ENCODE data around the gene UNKL.

UNKL gene

GRCh38 chr16:1362807-1363206, 51.7 kb downstream of the UNKL start:
- TF ChIP-seq CTCF (IDR thresholded peaks at IDR 0.05; ENCODE audit: low read length) (no peak), EZH2 (IDR thresholded peaks at IDR 0.05; ENCODE audit: borderline replicate concordance, low read length) (no peak)
- Histone ChIP-seq H3F3A (ENCODE audit: insufficient read depth, low read length) (0 out of 2 replicates have a peak, but pooled peaks cover 3% of the 10 kb centered on the region), H3K36me3 (ENCODE audit: insufficient read depth, low read length) (peaks cover 78% of the 10 kb centered on the region)

GRCh38 chr16:1361685-1362360, 52.7 kb downstream of the UNKL start:
- H3K27me3 ChIP-seq (ENCODE audit: insufficient read depth, low read length): no peaks in the 10 kb centered on the region
- no peaks in the 10 kb centered on the region for H4K20me1 ChIP-seq (ENCODE audit: insufficient read depth, low read length)
- no peaks in the 10 kb centered on the region for H3K9me2 ChIP-seq (ENCODE audit: low read depth, low read length)
- no peak overlapping the region for H3K9ac ChIP-seq (ENCODE audit: low read length)
- no peaks in the 10 kb centered on the region for H3K9me3 ChIP-seq (ENCODE audit: low read length)
- no peak overlapping the region for H2AFZ ChIP-seq (ENCODE audit: low read length)
- H3K4me2 ChIP-seq (ENCODE audit: low read length): no peak overlapping the region
- peaks cover 74% of the 10 kb centered on the region for H3K36me3 ChIP-seq (ENCODE audit: insufficient read depth, low read length)
- H3K79me2 ChIP-seq (ENCODE audit: insufficient read depth, low read length): no peaks in the 10 kb centered on the region
- 0 out of 2 replicates have a peak, but pooled peaks cover 3% of the 10 kb centered on the region for H3F3A ChIP-seq (ENCODE audit: insufficient read depth, low read length)
- TF ChIP-seq CTCF (IDR thresholded peaks at IDR 0.05; ENCODE audit: low read length): no peak
- TF ChIP-seq EZH2 (IDR thresholded peaks at IDR 0.05; ENCODE audit: borderline replicate concordance, low read length): no peak
- H3K4me3 ChIP-seq (ENCODE audit: low read depth, low read length, poor library complexity, severe bottlenecking): no peak overlapping the region
- no peaks in the 10 kb centered on the region for H3K4me1 ChIP-seq (ENCODE audit: insufficient read depth, low read length, severe bottlenecking)
- H3K27ac ChIP-seq (ENCODE audit: low read depth, low read length, poor library complexity, severe bottlenecking): no peak overlapping the region

More at GRCh38 chr16:1362807-1363206, 51.7 kb downstream of the UNKL start:
- no peaks in the 10 kb centered on the region for H3K79me2 ChIP-seq (ENCODE audit: insufficient read depth, low read length)
- H3K27me3 ChIP-seq (ENCODE audit: insufficient read depth, low read length): no peaks in the 10 kb centered on the region
- H3K9ac ChIP-seq (ENCODE audit: low read length): no peak overlapping the region
- H4K20me1 ChIP-seq (ENCODE audit: insufficient read depth, low read length): no peaks in the 10 kb centered on the region
- no peaks in the 10 kb centered on the region for H3K4me1 ChIP-seq (ENCODE audit: insufficient read depth, low read length, severe bottlenecking)
- no peaks in the 10 kb centered on the region for H3K9me3 ChIP-seq (ENCODE audit: low read length)
- H3K4me2 ChIP-seq (ENCODE audit: low read length): no peak overlapping the region
- H2AFZ ChIP-seq (ENCODE audit: low read length): no peak overlapping the region
- H3K27ac ChIP-seq (ENCODE audit: low read depth, low read length, poor library complexity, severe bottlenecking): no peak overlapping the region
- H3K9me2 ChIP-seq (ENCODE audit: low read depth, low read length): no peaks in the 10 kb centered on the region
- H3K4me3 ChIP-seq (ENCODE audit: low read depth, low read length, poor library complexity, severe bottlenecking): no peak overlapping the region

GRCh38 chr16:1357906-1358566, 56.5 kb downstream of the UNKL start:
- Histone ChIP-seq H3K36me3 (ENCODE audit: insufficient read depth, low read length) (peaks cover 37% of the 10 kb centered on the region), H3K27ac (ENCODE audit: low read depth, low read length, poor library complexity, severe bottlenecking) (no peak overlapping the region), H3K4me3 (ENCODE audit: low read depth, low read length, poor library complexity, severe bottlenecking) (no peak overlapping the region), H4K20me1 (ENCODE audit: insufficient read depth, low read length) (no peaks in the 10 kb centered on the region), H3K79me2 (ENCODE audit: insufficient read depth, low read length) (no peaks in the 10 kb centered on the region), H3K4me2 (ENCODE audit: low read length) (no peak overlapping the region), H3K9me3 (ENCODE audit: low read length) (no peaks in the 10 kb centered on the region), H3K4me1 (ENCODE audit: insufficient read depth, low read length, severe bottlenecking) (peaks cover 6% of the 10 kb centered on the region), H3K27me3 (ENCODE audit: insufficient read depth, low read length) (no peaks in the 10 kb centered on the region), H3K9me2 (ENCODE audit: low read depth, low read length) (no peaks in the 10 kb centered on the region), H3K9ac (ENCODE audit: low read length) (no peak overlapping the region), H3F3A (ENCODE audit: insufficient read depth, low read length) (no peaks in the 10 kb centered on the region), H2AFZ (ENCODE audit: low read length) (no peak overlapping the region)
- TF ChIP-seq EZH2 (IDR thresholded peaks at IDR 0.05; ENCODE audit: borderline replicate concordance, low read length) (no peak), CTCF (IDR thresholded peaks at IDR 0.05; ENCODE audit: low read length) (no peak)

All from OCI-LY1 (cell line).